T-helper 2 cell treated with Interferon-gamma antibody and Interleukin-4, amounts not matched to agents 5 μg/mL and 100 μg/mL, for 36 hours (primary cell): ENCODE data around the gene KCNV2.

ENCODE experiments used
- DNase-seq: peaks from one replicate; pipeline ENCODE4 v3.0.0; 2021; ENCODE audit warnings: low spot score
- H3K27ac Mint-ChIP-seq: one replicate; pipeline ENCODE4 v1.8.0; 2021; ENCODE audit warnings: mild to moderate bottlenecking, mixed read lengths
- H3K27me3 Mint-ChIP-seq: one replicate; pipeline ENCODE4 v1.8.0; 2021; ENCODE audit warnings: low read depth, mixed read lengths
- H3K36me3 Mint-ChIP-seq: one replicate; pipeline ENCODE4 v1.8.0; 2021; ENCODE audit warnings: low read depth, mixed read lengths
- H3K4me1 Mint-ChIP-seq: one replicate; pipeline ENCODE4 v1.8.0; 2021; ENCODE audit warnings: low read depth, mixed read lengths
- H3K4me3 Mint-ChIP-seq: one replicate; pipeline ENCODE4 v1.8.0; 2022; ENCODE audit warnings: mild to moderate bottlenecking, moderate library complexity, mixed read lengths
- H3K9me3 Mint-ChIP-seq: one replicate; pipeline ENCODE4 v1.8.0; 2021; ENCODE audit warnings: mixed read lengths

The KCNV2 gene

DNA sequence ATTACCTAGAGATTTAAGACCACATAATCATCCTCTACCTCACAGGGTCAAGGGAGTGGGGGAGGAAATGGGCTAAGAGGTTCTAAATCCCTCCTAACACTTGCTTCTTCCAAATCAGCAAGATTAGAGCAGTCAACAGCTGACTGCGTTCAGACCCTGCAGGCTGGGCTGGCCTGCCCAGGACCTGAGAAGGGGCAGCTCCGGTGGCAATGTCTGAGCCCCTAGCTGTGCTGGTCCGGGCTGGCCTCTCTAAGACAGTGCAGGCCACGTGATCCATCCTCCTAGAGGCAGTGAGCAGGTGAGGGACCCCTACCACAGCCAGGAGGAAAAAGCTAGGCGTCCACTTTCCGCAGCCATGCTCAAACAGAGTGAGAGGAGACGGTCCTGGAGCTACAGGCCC, at the start of gene KCNV2:
TSS of gene KCNV2 (plus strand) at position 126 of the 400 bp plus-strand sequence. CDS start at position 356, 230 bp downstream.
- peaks cover 4% of the 10 kb centered on the region for H3K36me3 Mint-ChIP-seq
- H3K4me1 Mint-ChIP-seq = no peaks in the 10 kb centered on the region
- no peaks in the 10 kb centered on the region for H3K27me3 Mint-ChIP-seq
- no peak for DNase-seq
- no peak within 1 kb of the TSS for H3K4me3 Mint-ChIP-seq
- no peak within 1 kb of the TSS for H3K27ac Mint-ChIP-seq
- H3K9me3 Mint-ChIP-seq = peaks cover 3% of the 10 kb centered on the region

DNA sequence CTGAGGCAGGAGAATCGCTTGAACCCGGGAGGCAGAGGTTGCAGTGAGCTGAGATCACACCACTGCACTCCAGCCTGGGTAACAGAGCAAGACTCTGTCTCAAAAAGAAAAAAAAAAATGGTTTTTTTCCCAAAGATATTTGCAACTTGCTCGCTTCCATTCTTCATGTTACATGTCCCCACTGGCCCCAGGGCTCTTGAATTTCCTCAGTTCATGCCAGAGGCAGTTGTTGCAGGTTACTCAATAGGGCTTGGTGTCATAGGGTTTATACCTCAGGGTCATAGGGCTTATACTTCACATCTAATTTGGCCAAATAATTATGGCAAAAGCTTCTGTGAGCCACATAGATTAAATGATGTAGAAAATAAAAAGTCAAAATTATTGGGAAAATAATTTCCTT, 44.1 kb upstream of the KCNV2 start:
- Mint-ChIP-seq H3K27ac (no peak overlapping the region), H3K4me1 (no peaks in the 10 kb centered on the region), H3K36me3 (no peaks in the 10 kb centered on the region), H3K9me3 (no peaks in the 10 kb centered on the region), H3K27me3 (peaks cover 5% of the 10 kb centered on the region), H3K4me3 (no peak overlapping the region)
- no peak for DNase-seq

DNA sequence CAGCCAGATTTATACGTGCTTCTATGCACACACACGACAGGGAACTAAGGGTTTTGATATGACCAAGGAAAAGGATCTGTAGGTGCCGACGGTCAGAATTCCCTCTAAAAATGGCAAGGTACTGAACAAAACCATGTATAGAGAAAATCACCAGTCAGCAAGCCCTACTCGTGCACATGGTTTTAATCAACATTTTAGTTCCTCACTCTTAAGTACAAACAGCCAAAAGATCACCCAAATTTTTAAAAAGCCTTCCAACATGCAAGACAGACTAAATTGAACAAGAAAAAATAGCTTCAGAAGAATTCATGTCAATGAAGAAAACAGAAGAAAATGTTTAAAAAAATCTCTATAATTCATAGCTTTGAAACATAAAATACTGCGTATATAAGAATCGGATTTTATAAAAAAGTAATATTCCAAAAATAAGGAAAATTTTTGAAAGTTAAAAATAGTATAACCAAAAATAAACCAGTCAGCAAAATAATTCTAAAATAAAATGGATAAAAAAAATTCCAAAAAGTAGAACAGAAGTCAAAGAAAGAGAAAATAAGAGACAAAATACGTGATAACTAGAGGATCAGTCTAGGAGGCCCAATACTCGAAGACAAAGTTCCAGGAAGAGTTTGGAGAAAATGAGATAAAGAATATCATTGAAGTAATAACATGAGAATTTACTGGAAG, 43.0 kb upstream of the KCNV2 start:
- Mint-ChIP-seq H3K27me3 (peaks cover 5% of the 10 kb centered on the region), H3K4me1 (no peaks in the 10 kb centered on the region)

DNA sequence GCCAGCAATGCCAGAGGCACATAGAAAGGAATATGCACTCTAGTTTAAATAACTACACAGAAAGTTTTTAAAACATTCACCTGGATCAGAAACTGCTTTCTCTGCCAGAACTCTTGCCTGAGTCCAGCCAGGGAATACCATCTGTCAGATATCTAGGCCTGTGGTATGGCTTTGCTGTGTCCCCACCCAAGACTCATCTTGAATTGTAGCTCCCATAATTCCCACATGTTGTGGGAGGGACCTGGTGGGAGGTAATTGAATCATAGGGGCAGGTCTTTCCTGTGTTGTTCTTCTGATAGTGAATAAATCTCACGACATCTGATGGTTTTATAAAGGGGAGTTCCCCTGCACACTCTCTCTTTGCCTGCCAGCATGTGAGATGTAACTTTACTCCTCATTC, 41.5 kb upstream of the KCNV2 start:
- Mint-ChIP-seq H3K4me3 (no peak overlapping the region), H3K27me3 (peaks cover 5% of the 10 kb centered on the region), H3K9me3 (no peaks in the 10 kb centered on the region), H3K4me1 (no peaks in the 10 kb centered on the region), H3K36me3 (no peaks in the 10 kb centered on the region), H3K27ac (no peak overlapping the region)
- DNase-seq = no peak

More for the DNA sequence above, 43.0 kb upstream of the KCNV2 start:
- H3K4me3 Mint-ChIP-seq = no peak overlapping the region
- H3K27ac Mint-ChIP-seq = no peak overlapping the region
- DNase-seq = no peak
- H3K9me3 Mint-ChIP-seq = no peaks in the 10 kb centered on the region
- H3K36me3 Mint-ChIP-seq = no peaks in the 10 kb centered on the region

DNA sequence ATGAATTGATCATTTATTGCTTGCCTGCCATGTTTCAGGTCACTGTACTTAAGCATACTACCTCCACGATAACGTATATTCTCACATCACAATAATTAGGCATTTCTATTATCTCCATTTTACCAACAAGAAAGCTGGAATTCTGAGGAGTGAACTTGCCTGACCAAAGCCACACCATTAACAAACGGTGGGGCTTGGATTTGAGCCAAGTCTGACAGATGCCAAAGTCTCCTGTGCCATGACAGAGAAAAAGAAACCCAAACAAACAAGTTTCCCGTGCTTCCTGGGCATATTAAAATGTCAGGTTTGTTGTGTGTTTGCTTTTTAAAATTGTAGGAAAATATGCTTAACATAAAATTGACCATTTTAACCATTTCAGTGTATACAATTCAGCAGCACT, 40.8 kb upstream of the KCNV2 start:
- no peaks in the 10 kb centered on the region for H3K9me3 Mint-ChIP-seq
- no peaks in the 10 kb centered on the region for H3K36me3 Mint-ChIP-seq
- H3K27me3 Mint-ChIP-seq = peaks cover 5% of the 10 kb centered on the region
- no peak for DNase-seq
- H3K4me1 Mint-ChIP-seq = no peaks in the 10 kb centered on the region
- H3K27ac Mint-ChIP-seq = no peak overlapping the region
- H3K4me3 Mint-ChIP-seq = no peak overlapping the region

DNA sequence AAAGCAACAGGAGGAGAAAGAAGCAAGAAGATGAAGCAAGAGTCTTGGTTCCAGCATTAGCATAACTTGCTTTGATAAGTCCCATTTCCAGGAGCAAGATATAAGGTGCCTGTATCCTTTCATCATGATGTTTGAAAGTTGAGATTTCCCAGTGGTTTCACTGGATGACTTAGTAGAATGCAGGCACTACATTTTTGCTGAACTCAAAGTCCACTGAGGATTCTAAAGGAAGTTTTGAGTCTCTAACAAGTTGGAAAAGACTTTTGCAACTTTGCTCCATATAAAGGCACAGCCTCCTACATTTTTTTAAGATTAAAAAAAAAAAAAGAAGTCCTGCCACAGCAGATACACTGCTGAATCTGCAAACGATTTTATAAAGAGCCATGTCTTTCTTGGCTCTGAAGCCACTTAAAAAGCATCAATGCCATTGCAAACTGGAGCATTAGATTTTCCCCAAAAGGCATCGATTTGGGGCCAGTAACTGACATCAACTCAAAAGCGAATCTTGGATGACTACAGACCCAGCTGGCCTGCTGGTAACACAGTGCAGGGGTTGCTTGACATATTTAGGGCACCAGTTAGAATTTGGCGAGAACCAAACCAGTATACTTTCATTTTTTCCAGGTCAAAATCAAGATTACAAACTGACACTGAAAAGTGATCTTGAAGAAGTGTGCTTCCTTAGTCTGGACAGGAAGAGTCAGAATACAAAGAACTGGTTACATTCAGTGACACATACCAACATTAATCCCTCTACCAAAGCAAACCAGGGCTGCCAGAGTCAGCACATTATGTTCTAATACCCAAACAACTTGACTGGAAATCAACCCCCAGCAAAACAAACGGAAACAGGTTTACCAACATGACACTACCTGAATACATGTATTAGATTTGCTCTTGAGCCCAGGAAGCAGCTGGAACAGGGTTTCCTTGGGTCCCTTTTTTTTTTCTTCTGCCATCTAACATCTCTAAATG, 39.1 kb upstream of the KCNV2 start:
- DNase-seq = no peak
- Mint-ChIP-seq H3K27ac (no peak overlapping the region), H3K36me3 (no peaks in the 10 kb centered on the region), H3K4me3 (no peak overlapping the region), H3K27me3 (peaks cover 5% of the 10 kb centered on the region), H3K4me1 (no peaks in the 10 kb centered on the region), H3K9me3 (no peaks in the 10 kb centered on the region)

DNA sequence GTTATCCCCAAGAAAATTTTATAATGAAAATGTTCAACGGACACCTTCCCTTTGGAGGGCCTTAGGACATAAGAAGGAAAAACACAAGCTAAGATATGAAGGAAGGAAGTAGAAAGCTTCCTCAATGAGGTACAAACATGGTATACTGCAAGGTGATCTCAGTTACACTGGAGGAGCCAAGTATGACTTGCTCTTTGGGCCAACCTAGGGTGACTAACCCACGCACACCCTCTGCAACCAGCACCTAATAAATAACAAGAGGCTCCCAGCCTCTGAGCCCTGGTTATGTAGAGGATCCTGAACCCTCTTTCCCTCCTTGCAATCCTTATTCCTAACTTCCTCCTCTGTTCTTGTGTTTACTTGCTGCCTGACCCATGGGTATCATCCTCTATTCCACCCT, 38.3 kb upstream of the KCNV2 start:
- no peak overlapping the region for H3K4me3 Mint-ChIP-seq
- no peak for DNase-seq
- no peaks in the 10 kb centered on the region for H3K36me3 Mint-ChIP-seq
- peaks cover 5% of the 10 kb centered on the region for H3K27me3 Mint-ChIP-seq
- no peaks in the 10 kb centered on the region for H3K4me1 Mint-ChIP-seq
- no peaks in the 10 kb centered on the region for H3K9me3 Mint-ChIP-seq
- no peak overlapping the region for H3K27ac Mint-ChIP-seq

DNA sequence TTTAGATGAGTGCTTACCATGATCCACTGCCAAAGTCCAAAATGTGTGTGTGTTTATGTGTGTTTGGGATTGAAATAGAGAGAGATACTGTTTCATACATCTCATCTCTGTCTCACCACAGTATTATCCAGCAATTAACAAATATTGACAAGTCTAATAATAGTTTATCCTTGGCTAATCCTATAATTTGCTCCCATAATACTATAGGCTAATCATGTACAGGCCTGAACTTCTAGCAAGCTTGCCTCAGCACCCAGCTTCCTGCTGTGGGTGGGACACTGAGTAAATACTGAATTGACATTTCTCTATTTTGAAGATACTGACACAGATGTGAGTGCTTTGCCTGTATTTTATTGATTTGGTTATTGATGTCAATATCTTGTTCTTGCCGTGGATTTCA, 35.3 kb upstream of the KCNV2 start:
- DNase-seq = no peak
- Mint-ChIP-seq H3K4me3 (no peak overlapping the region), H3K36me3 (no peaks in the 10 kb centered on the region), H3K9me3 (no peaks in the 10 kb centered on the region), H3K4me1 (no peaks in the 10 kb centered on the region), H3K27ac (no peak overlapping the region), H3K27me3 (peaks cover 5% of the 10 kb centered on the region)

DNA sequence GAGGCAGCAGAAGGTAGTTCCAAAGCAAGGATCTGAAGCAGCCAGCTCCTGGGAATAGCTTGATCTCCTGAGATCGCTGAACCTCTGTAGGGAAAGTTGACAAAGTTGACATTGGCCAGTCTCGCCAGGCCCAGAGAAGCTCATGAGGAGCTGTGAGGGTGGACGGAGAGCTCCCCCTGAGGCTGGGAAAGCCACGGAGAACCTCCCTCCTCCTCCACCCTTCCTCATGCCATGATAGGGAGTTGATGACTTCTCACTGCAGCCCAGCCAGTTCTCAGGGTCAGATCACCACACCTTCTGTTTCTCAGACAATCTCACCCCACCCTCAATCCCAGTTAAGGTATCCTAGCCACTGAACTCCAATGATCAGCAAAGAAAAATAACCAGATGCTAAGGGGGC, 30.4 kb upstream of the KCNV2 start:
- Mint-ChIP-seq H3K27me3 (no peaks in the 10 kb centered on the region), H3K4me1 (no peaks in the 10 kb centered on the region), H3K27ac (no peak overlapping the region), H3K4me3 (no peak overlapping the region), H3K36me3 (no peaks in the 10 kb centered on the region), H3K9me3 (no peaks in the 10 kb centered on the region)
- no peak for DNase-seq

DNA sequence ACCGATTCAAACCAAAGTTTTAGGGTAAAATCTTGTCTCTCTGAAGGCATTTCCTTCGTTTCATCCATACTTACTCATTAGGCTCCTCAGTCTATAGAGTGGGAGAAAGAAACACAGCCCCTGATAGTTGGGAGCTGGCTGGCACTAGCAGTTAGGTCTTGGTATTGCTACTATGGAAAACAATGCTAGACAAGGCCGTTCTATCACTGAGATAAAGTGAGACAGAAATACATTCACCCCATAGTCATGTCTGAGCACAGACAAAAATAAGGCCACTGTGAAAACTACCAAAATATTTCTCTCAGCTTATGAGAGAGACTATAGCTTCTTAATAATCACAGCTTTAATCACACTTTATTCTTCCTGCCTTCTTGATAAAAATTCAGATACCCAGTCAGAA, 28.7 kb upstream of the KCNV2 start:
- no peaks in the 10 kb centered on the region for H3K36me3 Mint-ChIP-seq
- H3K4me3 Mint-ChIP-seq = no peak overlapping the region
- no peak overlapping the region for H3K27ac Mint-ChIP-seq
- DNase-seq = no peak
- H3K9me3 Mint-ChIP-seq = no peaks in the 10 kb centered on the region
- H3K27me3 Mint-ChIP-seq = no peaks in the 10 kb centered on the region
- no peaks in the 10 kb centered on the region for H3K4me1 Mint-ChIP-seq

DNA sequence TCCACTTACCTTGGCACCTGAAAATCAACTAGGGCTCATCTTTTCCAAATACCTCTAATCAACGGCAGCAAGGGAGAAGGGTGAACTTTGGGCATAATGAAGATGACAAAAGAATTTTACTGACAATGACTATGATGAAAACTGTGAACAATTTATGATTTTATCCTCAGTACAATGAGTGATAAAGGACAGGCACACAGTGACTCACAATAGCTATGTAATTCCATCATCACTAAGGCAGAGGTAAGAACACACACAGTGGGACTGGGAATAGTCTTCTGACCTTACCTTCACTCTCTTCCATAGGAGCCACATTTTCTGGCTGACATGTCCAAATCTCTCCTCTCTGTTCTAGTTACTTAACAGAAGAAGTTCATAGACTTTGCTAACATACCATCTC, 26.1 kb upstream of the KCNV2 start:
- Mint-ChIP-seq H3K27me3 (no peaks in the 10 kb centered on the region), H3K4me1 (no peaks in the 10 kb centered on the region), H3K36me3 (no peaks in the 10 kb centered on the region), H3K9me3 (no peaks in the 10 kb centered on the region), H3K27ac (no peak overlapping the region), H3K4me3 (no peak overlapping the region)
- DNase-seq = no peak

DNA sequence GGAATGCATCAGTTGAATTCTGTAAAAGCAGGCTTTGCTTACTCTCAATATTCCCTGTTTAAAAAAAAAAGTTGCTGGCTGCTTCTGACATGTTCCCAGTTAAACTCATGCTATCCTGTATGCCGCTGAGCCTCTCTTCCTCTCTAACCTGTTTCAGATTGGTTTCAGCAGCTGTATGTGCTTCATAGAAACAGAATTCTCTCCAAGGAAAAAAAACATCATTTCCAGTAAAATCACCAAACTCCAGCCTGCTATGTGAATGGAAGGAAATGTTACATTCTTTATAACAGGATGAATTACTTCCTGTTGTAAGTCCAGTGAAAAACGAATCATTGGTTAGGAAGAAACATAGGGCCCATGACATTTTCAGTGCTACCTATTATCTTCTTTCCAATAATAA, 25.7 kb upstream of the KCNV2 start:
- H3K36me3 Mint-ChIP-seq = no peaks in the 10 kb centered on the region
- no peaks in the 10 kb centered on the region for H3K9me3 Mint-ChIP-seq
- H3K27ac Mint-ChIP-seq = no peak overlapping the region
- no peak for DNase-seq
- no peaks in the 10 kb centered on the region for H3K27me3 Mint-ChIP-seq
- no peak overlapping the region for H3K4me3 Mint-ChIP-seq
- H3K4me1 Mint-ChIP-seq = no peaks in the 10 kb centered on the region

DNA sequence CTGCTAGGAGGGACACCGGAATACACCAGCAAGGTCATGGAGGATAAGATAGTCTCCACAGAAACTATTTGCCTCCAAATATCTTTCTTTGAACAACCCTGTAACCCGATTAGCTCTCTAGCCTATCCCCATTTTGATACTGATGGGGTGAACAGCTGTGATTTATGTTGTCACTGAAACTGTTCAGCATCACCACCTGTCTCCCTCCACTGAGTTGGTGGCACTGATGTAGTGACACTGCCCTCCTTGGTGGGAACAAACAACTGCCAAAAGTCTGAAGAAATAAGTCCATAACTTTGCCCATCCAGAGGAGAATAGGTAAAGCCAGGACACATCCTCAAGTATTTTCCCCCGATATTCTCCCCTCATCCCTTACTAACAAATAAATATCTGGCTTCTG, 24.3 kb upstream of the KCNV2 start:
- H3K4me1 Mint-ChIP-seq = no peaks in the 10 kb centered on the region
- no peaks in the 10 kb centered on the region for H3K36me3 Mint-ChIP-seq
- no peak overlapping the region for H3K4me3 Mint-ChIP-seq
- H3K9me3 Mint-ChIP-seq = no peaks in the 10 kb centered on the region
- no peaks in the 10 kb centered on the region for H3K27me3 Mint-ChIP-seq
- no peak overlapping the region for H3K27ac Mint-ChIP-seq
- no peak for DNase-seq

DNA sequence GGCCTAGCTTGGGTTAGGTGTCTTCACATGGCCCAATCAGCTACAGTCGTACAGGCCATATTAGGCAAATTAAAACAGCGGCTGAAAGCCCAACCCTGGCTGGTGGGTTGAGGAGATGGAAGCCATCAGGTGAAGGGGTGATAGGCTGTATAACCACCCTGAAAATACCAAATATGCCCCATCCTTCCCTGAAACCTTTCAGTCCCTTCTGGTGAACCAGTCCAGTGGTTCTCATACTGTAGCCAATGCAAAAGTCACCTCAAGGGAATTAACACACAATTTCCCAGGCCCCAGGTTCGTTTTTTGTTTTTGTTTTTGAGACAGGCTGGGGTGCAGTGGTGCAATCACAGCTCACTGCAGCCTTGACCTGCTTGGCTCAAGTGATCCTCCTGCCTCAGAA, 19.8 kb upstream of the KCNV2 start:
- Mint-ChIP-seq H3K27me3 (no peaks in the 10 kb centered on the region), H3K36me3 (no peaks in the 10 kb centered on the region), H3K27ac (no peak overlapping the region), H3K4me3 (no peak overlapping the region), H3K9me3 (no peaks in the 10 kb centered on the region), H3K4me1 (no peaks in the 10 kb centered on the region)
- DNase-seq = no peak
